HG02870 (cell line): Measurements from ENCODE around the gene DUSP5.

ENCODE experiments used
- ATAC-seq: cut with Tn5 transposase; IDR thresholded peaks from one replicate; pipeline ENCODE4 v1.9.1; 2021; ENCODE audit warnings: mild to moderate bottlenecking, moderate library complexity; ENCODE audit not compliant: unreplicated experiment

The DUSP5 gene

DNA sequence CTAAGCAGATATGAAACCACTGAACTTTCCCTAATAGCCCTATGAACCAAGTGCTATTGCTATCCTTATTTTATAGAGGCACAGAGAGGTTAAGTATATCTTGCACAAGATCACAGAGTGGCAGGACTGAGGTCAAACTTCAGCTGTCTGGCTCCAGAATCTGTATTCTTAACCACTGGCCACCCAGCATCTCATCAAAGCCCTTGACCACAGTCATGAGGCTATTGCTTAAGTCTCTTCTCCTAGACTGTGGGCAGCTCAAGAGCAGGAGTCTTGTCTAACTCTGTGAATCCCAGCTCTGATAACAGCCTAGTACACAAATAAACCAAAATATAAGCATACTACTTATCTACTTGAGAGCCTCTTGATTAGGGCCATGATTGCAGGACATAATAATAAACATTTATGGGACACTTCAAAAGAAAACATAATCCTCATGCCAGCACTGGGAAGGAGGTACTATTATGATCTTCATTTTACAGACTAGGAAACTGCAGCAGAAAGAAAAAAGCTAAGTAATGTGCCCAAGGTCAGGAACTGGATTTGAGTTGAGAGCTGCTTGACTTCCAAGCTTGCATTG lies 47.3 kb downstream of the DUSP5 start:
- ATAC-seq = no peak

DNA sequence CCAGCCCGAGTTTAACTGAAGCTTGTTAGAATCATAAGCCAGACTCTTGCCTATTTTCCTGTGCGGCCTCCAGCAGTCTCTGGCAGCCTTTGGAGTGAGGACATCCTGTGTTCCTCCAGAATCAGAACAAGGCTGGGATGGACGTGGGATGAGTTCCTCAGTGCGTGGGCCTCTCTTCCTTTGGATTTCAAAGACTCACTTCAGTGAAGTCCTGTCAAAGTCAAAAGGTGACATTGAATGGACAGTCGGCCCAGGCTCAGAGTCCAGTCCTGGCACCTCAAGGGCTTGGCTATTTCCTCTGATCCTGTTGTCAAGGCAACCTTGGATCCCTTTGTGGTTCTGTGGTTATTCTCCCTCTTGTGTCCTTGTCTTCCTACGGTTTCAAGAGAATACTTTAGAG lies 48.4 kb downstream of the DUSP5 start:
- no peak for ATAC-seq

DNA sequence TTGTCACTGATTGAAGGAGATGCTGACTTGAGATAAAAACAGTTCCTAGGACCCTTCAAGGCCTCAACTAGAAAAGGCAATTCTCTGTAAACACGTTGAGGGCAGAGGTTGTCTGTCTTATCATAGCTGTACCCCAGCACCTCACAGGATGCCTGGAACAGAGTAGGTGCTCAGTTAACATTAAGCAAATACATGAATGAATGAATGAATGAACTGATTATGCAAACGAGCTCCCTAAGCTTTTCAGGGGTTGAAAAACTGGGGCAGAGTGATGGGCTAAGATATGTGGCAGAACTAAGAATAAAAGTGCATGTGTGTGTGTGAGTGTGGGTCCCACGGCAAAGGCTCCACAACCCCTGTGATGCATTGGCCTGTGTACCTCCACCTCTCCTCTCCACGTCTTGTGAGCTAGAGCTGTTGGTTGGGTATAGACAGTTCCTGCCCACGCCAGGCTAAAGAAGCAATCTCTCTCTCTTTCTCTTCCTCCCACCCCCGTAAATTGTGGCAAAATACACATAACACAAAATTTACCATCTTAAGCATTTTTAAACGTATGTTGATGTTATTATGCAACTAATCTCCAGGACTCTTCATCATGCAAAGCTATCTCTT lies 48.9 kb downstream of the DUSP5 start:
- ATAC-seq = no peak

DNA sequence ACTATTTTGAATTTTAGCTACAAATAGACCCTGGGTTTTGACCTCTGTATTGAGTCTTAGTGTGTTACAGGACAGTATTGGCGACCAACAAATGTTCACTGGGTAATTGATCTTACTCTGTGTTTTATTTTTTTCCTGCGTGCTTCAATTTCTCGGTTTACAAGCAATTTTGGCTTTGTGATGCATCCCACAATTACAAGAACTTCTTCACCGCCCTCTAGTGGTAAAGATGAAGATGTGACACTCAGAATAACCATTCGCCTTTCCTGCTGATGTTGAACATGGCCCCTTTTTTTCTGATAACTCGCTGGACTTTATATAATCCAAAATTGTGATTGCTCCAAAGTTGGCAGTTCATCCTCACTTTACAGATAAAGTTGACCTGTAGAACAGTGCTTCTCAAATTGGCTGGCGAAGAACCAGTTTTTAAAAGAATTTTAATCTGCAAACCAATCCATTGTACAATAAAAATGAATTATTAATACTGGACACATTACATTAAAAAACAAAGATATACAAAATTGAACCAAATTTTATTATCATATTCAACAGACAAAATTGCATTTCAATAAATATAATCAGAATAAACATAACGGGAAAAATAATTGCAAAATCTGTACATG lies 49.5 kb downstream of the DUSP5 start:
- ATAC-seq = no peak

DNA sequence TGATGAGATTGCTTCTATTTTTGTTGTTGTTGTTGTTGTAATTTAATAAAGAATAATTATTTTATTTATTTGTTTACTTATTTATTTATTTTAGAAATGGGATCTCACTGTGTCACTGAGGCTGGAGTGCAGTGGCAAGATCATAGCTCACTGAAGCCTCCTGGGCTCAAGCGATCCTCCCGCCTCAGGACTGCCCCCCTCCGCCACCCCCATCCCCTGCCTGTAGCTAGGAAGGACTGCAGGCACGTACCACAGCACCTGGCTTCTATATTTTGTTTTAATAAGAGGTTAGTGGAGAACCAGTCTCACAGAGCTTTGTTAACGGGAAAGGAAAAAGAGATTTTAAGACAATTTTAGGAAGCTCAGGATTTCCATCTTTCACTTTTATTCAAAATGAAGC lies 50.3 kb downstream of the DUSP5 start:
- no peak for ATAC-seq

DNA sequence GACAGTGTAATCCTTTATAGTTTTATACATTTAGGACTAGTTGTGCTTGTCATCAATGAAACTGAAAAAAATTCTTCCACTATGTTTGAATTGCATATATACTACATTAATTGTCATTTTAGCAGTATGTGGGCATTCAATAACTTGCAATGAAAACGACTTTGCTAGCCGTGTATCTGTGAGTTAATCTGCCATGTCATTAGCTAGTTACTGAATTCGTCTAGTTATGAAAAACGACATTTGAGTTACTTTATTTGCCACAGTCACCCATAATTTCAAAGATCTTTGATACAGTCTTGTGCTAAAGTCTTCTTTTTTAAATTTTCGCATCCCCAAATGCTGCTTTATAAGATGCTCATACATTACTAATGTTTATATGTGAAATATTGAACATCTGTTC lies 51.5 kb downstream of the DUSP5 start:
- no peak for ATAC-seq

DNA sequence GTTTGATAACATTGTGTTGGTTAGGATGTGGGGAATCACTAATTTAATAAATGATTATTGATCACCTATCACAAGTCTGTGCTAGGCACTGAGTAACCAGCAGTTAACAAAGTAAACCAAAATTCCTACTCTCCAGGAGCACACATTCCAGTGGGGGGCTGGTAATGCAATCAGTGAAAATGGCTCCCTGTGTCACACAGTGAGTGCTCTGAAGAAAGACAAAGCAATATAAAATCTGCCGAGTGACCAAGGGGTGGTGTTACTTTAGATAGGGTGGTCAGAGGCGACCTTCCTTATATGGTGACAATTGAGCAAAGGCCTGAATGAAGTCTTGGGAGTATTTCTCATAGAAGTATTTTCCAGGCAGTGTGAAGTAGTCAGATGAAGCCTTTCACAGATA lies 56.2 kb downstream of the DUSP5 start:
- no peak for ATAC-seq

DNA sequence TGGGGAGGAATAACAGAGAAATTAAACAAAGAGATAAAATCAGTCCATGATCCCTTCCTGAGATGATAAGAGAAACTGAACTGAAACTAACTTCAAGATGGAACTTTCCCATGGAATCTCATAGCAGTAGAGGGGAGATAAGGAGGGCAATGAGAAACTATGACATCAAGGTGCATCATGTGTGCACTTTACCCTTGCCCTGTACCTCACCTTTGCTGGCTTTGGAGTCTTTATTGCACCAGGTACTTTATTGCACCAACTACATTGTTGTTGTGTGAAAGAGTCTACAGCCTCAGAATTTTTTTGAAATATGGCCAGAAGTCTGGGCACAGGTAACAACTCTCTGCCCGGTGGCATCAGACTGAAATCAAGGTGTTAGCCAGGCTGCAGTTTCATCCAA lies 58.6 kb downstream of the DUSP5 start:
- ATAC-seq = no peak

DNA sequence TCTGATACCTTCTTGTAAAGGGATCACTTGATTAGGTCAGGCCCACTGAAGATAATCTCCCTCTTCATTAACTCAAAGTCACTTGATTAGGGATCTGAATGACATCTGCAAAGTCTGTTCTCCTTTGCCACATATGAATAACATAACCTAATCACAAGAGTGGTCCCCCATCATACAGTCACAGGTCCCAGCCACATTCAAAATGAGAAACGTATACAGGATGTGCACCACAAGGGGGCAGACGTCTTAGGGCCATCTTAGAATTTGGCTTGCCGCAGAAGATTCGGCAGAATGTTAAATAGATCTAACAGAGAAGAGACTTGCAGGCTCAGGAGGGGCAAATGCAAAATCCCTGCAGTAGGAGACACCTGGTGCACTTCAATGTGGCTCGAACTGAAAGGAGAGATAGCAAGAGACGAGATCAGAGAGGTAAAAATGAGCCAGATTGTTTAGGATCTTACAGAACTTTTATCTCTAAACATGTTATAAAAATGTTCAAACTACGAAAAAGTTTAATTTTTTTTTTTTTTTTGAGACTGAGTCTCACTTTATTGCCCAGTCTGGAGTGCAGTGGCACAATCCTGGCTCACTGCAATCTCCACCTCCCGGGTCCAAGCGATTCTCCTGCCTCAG lies 59.4 kb downstream of the DUSP5 start:
- ATAC-seq = peak; percentile 80

DNA sequence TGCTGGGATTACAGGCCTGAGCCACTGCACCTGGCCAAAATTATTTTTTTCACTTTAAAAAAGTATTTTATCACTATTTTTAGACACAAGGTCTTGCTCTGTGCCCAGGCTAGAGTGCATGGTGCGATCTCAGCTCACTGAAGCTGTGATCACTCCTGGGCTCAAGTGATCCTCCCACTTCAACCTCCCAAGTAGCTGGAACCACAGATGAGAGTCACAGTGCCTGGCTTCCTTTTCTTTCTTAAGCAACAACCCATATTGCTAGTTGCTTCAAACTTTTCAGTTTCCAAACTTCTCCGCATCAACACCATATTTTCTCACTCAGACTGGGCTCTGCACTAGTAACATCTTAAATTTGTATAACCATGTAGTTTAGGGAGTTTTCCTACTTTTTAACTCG lies 60.3 kb downstream of the DUSP5 start:
- no peak for ATAC-seq

DNA sequence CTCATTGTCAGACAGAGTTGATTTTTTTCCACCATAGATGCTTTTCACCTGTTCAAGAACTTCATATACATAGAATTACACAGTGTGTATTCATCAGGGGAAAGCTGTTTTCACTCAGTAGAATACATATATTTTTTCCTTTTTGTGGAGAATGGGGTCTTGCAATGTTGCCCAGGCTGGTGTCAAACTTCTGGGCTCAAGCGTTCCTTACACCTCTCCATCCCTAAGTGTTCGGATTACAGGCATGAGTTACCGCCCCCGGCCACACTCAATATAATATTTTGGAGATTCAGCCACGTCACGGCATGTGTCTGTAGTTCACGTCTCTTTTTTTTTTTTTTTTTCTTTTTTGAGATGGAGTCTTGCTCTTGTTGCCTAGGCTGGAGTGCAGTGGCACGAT lies 62.3 kb downstream of the DUSP5 start:
- ATAC-seq = no peak
